Stimulated activated CD4-positive, alpha-beta T cell treated with anti-CD3 and anti-CD28 coated beads, Interleukin-2, amount 100 ng/mL, for 48 hours (primary cell): Measurements from ENCODE around the gene OSBP.

ENCODE experiments used
- DNase-seq, 2 donors: peaks; one replicate each; pipeline ENCODE4 v3.0.0-alpha.2; 2020

OSBP gene

DNA sequence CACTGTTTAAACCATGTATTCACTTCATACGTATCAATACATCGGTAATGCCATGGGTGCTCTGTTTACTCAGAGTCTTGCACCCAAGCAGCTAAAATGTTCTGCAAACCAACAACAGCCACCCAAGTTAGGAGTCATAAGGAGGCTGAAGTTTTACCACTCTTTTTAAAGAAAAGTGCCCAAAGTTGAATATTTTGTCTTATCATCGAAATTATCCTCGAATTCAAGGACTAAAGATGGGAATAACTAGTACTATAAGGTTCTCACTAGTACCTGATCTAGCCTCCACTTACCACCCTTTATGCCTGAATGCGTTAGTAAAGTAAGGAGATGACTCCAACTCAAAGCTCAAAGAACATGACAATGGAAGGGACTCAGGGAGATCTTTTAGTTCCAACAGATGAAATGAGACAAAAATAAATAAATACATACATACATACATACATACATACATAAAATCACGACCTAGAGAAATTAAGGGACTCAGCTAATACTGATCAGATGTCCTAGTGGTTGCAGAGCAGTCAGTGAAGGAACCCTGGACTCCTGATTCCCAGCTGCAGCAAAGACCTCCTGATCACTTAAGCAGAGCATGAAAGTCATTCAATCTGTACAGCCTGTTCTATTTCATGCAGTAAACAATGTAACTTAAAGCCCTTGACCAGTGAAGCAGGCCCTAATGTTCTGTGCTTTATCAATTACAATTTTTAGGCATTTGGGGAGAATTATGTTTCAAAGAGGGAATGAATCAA, 7.7 kb downstream of the OSBP start:
- DNase-seq: no peak

DNA sequence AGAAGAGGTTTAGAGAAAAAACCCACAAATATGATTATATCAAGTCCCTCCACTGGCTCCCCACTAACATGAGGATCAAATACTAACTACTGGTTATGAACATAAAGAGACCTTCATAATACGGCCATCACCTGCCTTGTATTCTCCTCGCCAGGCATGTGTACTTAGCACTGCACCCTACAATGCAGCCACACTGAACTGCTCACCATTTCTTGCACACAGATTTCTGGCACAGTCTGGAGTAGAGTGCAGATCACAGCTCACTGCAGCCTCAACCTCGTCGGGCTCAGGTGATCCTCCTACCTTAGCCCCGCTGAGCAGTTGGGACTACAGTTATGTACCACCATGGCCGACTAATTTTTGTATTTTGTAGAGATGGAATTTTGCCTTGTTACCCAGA, 13.1 kb downstream of the OSBP start:
- no peak for DNase-seq

DNA sequence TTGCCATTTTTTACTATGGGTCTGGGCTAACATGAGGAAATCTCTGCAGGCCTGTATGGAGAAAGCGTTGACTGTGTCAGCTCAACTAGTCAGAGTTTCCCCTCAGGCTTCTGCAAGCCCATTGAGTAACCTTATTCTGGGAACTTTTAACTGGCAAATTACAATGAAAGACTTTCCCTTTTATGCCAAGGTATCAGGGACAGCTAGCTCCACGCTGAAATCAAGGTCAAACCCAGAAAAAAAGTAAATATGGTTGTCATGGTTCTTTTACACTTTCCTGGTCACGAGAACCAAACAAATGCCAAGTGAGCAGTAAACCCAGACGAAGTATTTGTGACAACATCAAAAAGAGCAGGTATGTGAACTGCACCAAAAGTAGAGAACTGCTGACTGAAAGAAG, 13.8 kb downstream of the OSBP start:
- no peak for DNase-seq

DNA sequence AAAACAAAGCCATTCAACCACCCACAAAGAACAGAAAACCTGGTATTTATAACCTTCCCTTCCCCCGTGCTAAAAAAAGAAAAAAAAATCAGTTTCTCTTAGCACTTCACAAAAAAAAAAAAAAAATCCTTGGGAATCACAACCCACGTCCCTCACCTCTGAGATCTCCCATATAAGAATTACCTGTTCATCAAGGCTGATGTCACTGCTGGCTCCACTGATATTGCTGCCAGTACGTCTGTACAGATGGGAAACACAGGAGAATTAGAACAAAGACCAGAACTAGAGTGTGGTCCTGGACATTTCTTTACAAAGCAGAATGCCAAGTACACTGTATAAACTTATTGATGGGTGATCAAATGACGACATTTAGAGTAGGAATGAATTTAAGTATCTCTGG, 14.9 kb downstream of the OSBP start:
- DNase-seq: no peak

DNA sequence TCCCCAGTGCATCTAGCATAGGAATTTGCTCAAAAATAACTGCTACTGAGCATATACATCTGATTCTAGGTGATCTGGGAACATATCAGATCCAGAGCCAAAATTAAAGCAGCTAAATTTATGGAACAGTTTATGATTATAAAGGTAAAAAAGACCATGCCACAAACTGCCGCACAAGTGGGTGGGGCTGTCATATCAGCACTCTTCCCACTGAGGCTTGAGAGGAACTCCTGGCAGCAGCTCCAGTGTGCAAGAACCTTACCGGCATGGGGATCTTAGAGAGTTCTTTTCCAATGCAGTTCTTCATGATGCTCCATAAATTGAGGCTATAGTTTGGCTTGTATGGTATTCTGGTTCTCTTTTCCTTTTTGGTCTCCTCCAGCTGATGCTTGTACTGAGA, 15.3 kb downstream of the OSBP start:
- DNase-seq: no peak

DNA sequence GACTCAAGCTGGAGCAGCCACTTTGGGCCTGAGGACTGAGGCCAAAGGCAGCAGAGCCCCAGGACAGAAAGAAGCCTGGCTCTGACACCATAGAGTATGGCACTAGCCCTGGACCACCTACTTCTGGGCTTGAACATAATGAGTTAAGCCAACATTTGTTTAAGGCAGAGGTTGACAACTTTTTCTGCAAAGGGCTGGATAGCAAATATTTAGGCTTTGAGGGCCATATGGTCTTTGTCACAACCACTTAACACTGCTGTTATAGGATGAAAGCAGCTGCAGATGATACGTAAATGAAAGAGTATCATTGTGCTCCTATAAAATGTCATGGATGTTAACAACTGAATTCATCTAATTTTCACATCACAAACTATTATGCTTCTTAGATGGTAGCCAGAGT, 16.6 kb downstream of the OSBP start:
- DNase-seq: no peak

DNA sequence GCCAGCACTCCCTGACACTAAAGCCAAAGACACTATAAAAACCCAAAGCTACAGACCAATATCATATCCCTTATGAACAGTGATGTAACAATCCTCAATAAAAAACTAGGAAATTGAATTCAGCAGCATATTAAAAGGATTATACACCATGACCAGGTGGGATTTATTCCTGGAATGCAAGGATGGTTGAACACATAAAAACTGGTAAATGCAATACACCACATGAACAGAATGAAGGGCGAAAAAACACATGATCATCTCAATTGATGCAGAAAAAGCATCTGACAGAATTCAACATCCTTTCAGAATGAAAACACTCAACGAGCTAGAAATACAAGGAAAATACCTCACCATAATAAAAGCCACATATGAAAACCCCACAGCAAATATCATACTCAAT, 31.3 kb downstream of the OSBP start:
- DNase-seq: no peak

DNA sequence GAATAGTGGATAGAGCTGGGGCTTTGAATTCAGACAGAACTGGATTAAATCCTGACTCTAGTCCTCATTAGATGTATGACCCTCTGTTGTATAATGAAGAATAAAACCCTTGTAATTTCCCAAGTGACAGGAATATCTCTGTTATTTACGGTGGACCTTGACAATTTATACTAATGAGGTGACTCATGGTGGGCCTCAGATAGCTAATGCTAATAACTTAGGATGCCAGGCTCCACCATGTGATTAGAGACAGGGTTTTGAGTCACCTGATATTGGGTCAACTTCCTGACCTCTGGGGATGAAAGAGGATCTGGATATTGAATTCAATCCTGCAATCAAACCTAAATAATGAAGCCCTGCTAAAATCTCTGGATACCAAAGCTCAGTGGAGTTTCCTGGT, 33.6 kb downstream of the OSBP start:
- DNase-seq: no peak

DNA sequence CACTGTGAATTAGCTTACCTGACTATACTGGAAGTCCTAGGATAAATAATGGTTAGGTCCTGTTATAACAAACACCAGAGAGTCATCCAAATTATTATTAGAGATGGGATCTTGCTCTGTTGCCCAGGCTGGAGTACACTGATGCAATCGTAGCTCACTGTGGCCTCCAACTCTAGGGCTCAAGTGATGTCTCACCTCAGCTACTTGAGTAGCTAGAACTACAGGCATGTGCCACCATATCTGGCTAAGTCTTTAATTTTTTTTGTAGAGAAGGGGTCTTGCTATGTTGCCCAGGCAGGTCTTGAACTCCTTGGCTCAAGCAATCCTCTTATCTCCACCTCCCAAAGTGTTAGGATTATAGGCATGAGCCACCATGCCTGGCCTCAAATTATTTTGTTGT, 37.2 kb downstream of the OSBP start:
- no peak for DNase-seq

DNA sequence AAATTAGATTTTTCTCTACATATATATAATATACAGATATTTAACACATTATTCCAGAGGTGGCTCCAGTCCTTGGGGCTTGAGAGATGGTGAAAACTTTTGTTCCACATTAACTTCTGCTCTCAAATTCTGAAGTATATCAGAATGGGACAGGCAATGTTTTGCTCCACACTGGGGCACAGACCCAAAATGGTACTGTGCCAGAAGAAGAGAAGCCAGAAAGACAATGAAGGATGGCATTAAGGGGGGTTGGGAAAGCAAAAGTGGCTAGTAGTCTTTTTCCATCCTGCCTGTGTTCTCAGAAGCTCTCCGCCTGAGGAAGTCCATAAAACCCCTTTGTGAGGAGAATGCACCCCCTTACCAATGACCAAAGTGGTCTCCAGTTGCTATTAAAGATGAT, 40.1 kb downstream of the OSBP start:
- DNase-seq: no peak

DNA sequence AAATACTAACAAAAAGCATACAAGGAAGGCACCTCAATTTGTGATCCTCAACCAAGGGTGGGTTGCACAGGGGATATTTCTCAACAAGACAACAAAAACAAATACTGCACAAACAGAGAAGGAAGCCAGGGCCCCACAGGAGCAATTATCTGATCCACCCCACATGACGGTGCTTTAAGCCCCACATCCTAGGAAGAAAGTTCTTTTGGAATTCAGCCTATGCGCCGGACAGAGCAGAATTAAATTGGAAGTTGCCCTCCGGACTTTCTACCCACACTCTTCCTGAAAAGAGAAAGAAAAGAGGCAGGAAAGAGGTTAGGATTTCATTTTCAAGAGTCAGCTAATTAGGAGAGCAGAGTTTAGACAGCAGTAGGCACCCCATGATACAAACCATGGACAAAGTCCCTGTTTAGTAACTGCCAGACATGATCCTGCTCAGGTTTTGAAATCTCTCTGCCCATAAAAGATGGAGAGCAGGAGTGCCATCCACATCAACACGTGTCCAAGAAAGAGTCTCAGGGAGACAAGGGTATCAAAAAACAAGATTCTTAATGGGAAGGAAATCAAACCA, 40.6 kb downstream of the OSBP start:
- DNase-seq: no peak

DNA sequence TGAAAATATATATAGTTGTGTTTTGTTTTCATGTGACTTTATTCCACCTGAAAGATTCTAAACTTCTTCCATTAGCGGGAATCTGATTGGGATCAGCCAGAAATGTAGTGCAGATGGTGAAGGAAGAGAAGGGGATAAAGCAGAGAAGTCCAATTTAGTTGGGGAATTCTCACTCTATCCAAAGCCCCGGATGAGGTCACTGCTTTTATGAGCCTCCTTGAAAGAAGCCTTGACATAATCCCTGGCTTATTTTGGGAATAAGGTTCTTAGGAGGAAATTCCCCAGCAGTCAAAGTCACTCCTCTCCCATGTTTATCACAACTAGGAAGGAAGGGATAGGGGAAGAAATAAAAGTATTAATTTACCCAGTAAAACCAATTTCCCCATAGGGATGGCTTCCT, 41.1 kb downstream of the OSBP start:
- DNase-seq: no peak

DNA sequence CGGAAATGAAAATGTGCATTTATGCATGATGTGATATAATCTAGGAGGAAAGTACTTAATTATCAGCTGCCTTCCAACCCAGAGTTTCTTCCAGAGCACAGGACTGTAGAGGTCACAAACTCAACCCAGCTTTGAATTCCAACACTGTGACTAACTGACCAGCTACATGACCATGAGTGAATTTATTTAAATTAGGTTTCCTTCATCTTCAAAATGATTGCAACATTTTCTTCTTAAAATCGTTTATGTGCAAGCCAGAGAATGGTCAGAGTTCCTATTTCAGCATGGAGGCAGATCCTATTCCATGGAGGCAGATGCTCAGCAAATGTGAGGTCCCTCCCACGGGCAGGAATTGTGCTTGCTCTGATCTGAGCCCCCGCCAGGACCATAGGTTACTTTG, 42.4 kb downstream of the OSBP start:
- no peak for DNase-seq

DNA sequence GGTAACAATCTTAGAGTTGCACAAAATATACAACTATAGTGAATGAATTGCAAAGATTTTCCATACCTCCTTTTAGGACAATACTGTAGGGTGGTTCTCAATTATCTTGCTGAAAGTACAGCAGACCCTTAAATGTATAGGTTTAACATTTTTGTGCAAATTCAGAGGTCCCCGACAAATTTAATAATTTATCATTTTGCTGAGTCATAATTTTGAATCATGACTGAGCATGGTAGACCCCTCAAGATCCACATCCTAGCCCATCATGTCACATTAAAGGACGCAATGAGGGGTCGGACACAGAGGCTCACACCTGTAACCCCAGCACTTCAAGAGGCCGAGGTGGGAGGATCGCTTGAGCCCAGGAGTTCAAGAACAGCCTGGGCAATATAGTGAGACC, 43.5 kb downstream of the OSBP start:
- DNase-seq: no peak

DNA sequence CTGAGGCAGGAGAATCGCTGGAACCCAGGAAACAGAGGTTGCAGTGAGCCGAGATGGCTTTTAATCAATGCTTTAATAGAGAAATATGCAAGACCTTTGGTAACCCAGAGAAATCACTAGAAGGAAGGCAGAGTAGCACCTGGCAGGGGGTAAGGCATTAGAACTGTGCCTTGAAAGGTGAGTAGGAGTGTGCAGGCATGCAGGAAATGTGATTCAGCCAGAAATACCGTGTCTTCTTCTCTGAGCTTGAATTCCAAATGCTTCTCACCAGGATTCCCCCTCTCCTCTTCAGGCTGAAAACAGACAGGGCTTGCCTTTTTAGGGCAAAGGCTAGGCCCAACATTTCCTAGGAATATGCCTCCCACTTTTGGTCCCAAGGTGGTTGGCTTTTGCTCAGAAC, 53.3 kb downstream of the OSBP start:
- DNase-seq: no peak

DNA sequence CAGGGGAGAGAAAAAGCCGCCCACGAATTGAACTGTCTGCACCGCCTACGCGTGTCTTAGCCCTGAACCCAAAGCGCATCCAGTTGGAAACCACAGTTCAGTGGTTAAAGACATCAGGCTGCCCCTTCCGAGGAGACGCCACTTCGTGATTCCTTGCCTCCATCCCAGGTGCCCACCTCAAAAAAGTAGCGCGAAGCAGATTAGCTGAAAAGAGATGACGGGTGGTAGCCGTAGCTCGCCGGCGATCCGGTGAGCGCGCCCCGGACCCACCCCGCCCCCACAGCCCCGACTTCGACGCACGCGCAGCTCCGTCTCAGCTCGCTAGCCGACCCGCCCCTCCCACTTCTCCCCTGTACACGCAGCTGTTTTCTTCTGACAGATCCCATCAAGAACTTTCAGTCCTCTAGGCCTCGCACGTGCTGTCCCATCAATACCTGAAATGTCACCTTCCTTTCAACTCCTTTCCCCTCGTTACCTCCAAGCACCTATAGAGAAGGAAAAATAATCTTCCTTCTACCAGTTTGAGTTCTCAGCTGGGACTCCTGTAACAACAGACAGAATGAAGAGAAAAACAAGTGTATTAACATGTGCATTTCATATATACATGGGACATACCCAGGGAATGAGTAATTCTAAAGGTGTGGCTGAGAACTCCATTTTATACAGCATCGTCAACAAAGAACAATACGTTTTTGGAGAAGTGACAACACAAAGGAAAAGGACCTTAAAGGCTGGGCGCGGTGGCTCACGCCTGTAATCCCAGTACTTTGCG, 54.7 kb downstream of the OSBP start:
- peak; percentile 68 to 78 for DNase-seq

DNA sequence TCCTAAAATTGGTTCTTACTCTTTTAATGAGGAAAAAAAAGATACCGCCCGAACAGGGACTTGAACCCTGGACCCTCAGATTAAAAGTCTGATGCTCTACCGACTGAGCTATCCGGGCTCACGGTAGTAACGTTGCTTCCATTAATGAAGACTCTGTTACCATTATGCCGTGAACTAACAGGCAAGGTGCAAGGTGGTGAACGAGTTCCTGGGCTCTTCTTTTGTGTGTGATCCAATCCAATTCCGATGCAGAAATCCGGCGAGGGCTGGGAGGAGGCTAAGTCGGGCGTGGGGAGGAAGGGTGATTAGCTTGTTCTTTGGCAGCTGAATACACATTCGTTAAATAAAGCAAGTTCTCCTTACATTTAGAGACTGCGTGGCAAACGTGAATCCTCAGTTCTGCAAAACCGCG, 55.3 kb downstream of the OSBP start:
- DNase-seq: peak; percentile 85 to 87

DNA sequence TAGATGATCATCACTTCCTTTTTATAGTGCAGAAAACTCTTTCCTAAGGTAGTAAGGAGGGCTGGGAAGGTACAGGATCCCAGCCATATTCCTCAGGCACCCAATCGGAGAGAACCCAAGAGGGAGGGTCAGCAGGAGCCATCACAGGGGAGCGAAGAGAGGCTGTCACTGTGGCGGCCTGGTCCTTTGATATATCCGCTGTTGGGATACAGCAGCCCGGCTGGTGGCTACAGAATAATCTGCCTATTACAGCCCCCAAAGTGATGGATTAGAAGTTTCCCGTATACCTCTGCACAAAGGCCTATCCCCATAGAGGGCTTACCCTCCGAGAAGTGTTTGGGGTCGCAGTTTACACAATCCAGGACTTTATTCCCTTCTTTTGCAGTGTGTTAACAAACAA, 55.7 kb downstream of the OSBP start:
- DNase-seq: no peak

DNA sequence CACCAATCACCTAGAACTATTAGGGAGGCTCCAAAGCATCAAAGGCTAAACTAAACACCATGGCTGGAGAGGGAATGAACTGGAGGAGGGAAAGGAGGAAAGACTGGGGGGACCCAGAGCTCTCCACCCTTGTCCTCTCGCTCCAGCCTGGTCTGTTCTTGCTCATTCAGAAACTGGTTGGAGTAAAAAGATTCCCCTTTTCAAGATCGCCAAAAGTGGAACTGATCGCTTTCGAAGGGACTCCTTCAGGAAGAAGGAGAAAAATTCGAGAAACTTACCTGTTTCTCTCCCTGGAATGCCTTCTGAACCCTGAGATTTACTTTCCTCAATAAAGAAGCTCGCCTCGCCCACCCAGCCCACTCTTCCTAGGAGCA, 57.3 kb downstream of the OSBP start:
- no peak for DNase-seq

DNA sequence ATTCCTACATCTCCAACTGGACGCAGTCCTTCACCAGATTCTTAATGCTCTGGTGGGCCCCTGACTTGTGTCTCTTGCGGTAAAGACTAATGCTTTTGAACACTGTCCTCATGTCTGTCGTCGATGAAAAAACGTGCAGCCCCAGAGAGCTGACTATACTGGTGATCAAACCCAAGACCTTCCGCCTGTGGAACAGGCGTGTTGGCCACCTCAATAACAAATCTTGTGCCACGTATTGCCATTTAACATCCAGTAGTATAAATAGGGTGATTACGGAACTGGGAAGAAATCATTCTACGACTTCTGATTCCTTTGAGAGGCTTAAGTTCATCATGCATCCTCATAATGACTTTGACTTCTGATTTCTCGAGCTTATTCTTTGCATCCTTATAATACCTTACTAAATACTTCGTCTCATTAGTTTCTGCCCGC, 58.6 kb downstream of the OSBP start:
- DNase-seq: no peak

DNA sequence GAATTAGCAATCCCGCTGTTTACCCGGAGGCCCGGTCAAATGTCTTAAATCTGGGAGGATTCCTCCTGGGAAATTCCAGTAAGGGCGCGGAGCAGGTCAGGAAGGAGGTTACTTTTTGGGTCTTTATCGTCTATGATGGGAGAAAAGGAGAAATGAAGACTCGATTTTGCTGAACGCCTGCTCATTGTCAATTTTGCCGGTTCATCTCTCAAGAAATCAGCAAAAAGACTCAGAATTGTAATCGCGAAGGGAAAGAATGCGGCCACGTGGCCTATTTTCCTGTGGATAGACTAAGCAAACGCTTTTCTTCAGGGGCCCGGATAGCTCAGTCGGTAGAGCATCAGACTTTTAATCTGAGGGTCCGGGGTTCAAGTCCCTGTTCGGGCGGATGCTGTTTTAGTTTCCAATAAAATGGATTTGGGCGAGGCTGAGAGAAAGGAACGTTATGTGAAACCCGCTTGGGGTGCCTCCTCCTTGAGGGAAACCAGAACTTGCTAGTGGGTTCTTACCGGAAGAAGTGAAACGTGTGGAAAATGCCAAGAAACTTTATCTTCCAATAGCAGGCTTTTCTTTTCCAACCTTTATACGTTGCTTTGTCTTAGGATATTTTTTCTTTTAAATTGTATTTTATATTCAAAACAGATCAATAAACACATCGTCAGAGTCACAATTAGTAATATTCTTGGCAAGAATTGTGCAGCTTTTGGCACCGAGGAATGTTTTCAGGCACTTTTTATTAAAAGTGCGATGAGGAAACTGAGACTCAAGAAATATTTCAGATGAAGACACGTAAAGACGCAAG, 59.3 kb downstream of the OSBP start:
- DNase-seq: peak; percentile 77 to 84

DNA sequence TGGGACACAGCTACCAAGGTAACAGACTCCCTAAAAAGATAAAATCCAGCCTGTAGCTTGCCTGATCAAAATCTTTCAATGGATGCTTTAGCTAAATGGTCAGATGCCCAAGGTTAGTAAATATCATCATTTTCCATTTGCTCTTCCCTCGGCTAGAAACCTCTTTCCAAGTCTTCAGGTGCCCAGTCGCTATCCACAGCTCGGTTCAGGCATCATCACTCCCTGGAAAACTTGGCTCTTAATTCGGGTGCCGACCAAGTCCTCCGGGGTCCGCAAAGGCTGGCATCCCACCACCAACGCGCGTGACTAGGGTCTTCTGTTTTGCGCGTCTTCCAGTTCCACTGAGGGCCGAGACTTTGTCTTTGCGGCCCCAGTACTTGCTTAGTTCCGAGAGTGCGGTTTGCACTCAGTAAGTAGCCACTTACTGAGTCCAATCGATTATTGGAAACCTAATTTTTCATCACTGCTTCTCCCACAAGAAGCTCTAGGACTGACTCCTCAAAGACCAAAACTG, 59.9 kb downstream of the OSBP start:
- DNase-seq: no peak

DNA sequence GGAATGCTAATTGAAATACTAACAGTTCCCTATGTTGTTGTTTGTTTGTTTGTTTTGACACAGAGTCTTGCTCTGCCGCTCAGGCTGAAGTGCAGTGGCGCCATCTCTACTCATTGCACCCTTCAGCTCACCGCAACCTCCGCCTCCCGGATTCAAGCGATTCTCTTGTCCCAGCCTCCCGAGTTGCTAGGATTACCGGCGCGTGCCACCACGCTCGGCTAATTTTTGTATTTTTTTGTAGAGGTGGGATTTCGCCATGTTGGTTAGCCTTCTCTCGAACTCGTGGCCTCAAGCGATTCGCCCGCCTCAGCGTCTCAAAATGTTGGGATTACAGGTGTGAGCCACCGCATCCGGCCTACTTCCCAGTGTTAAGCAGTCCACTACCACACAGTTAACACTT, 62.3 kb downstream of the OSBP start:
- DNase-seq: no peak
